ENCODE results near the gene BTBD9.

DNA sequence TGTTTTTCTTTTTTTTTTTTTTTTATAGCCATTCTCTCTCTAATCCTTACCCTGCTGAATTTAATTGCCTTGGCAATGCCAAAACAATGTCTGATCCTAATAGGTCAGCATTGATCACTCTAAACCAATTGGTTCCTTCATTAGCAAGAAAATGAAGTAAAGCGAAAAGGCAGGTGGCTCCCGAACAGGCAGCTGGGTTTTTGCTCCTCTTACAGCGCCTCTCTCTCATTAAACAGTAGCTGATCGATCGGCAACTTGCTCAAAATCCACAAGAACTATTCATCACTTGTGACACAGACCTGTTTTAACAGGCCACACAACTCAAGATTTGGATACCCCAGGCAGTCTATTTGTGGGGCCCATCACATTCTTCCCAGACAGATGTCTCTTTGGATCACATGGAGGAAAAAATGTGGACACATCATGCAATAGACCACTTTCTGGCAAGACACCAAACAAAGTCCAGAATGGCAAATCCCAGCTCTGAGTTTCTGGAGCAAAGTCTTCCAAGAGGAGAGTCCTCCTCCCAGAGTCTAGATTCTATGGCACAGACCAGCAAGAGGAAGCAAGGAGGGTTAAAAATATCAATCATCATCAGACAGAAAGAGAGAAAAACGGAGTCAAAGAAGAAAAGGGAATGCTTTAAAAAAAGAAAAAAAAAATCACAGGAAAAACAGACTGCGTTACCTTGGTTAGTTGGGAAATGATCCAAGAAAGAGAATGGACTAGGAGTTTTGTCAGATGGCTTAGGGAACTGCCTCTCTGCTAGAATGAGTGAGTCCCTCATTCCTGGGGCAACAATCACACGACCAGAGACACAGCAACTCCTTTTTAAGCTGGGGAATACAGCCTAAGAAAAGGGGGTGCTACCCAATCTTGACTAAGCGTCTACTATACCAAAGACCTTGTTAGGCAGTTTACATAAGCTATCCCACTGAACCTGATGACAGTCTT, 247.8 kb downstream of the BTBD9 start:
- TF ChIP-seq POLR2A (IDR thresholded peaks at IDR 0.05; ENCODE audit: low read length) (no peak), GATA1 (IDR thresholded peaks at IDR 0.05; ENCODE audit: low read depth, low read length) (no peak)

Data from erythroblast (primary cell).